ENCODE results near the gene KMT2A.

KMT2A gene

GRCh38 chr11:118442908-118443589 is 6.8 kb downstream of the KMT2A start:
- no peak for TF ChIP-seq CTCF (conservative IDR thresholded peaks at IDR 0.05; ENCODE audit: low read depth, low read length)
- no peak for DNase-seq (ENCODE audit: low read depth)
- no peak overlapping the region for H3K4me3 ChIP-seq (ENCODE audit: low read depth, low read length)

- TF ChIP-seq CTCF (conservative IDR thresholded peaks at IDR 0.05; ENCODE audit: low read depth, low read length): no peak
- no peak for DNase-seq (ENCODE audit: low read depth)
- H3K4me3 ChIP-seq (ENCODE audit: low read depth, low read length): no peak overlapping the region
Measured at GRCh38 chr11:118443590-118444218, 7.4 kb downstream of the KMT2A start.

GRCh38 chr11:118447423-118447822 is 11.1 kb downstream of the KMT2A start:
- no peak overlapping the region for H3K4me3 ChIP-seq (ENCODE audit: low read depth, low read length)
- TF ChIP-seq CTCF (conservative IDR thresholded peaks at IDR 0.05; ENCODE audit: low read depth, low read length): no peak
- DNase-seq (ENCODE audit: low read depth): no peak

- DNase-seq (ENCODE audit: low read depth): peak; percentile 62
- no peak overlapping the region for H3K4me3 ChIP-seq (ENCODE audit: low read depth, low read length)
- TF ChIP-seq CTCF (conservative IDR thresholded peaks at IDR 0.05; ENCODE audit: low read depth, low read length): no peak
Measured at GRCh38 chr11:118448294-118448693, 12.0 kb downstream of the KMT2A start.

GRCh38 chr11:118449316-118449918 is 13.1 kb downstream of the KMT2A start:
- no peak for DNase-seq (ENCODE audit: low read depth)
- H3K4me3 ChIP-seq (ENCODE audit: low read depth, low read length): no peak overlapping the region
- TF ChIP-seq CTCF (conservative IDR thresholded peaks at IDR 0.05; ENCODE audit: low read depth, low read length): no peak

- no peak overlapping the region for H3K4me3 ChIP-seq (ENCODE audit: low read depth, low read length)
- DNase-seq (ENCODE audit: low read depth): no peak
- no peak for TF ChIP-seq CTCF (conservative IDR thresholded peaks at IDR 0.05; ENCODE audit: low read depth, low read length)
Measured at GRCh38 chr11:118450451-118450850, 14.2 kb downstream of the KMT2A start.

Data from choroid plexus epithelial cell (primary cell).